SJSA1 (cell line): Measurements from ENCODE around the gene YOD1. TPM values are rescaled to one million over a fixed set of nuclear protein-coding genes. Genes with fewer than 3 reads are reported as not detected.

Source experiments
- DNase-seq, 2 experiments: peaks; one replicate each; pipeline ENCODE4 v3.0.0-alpha.2; 2015 to 2020; ENCODE audit warnings: low spot score in 2 of 2, low read depth in 1 of 2
- H3K27ac ChIP-seq: fragments of 250-450 bp; sonication (Bioruptor Pico); 2 replicates; pipeline ENCODE4 v1.5.1; 2020; ENCODE audit warnings: mild to moderate bottlenecking, moderate library complexity
- H3K27me3 ChIP-seq: fragments of 250-450 bp; sonication (Bioruptor Pico); replicated peaks from 2 replicates; pipeline ENCODE4 v1.5.1; 2020; ENCODE audit warnings: mild to moderate bottlenecking, moderate library complexity
- H3K36me3 ChIP-seq: fragments of 250-450 bp; sonication (Bioruptor Pico); 2 replicates; pipeline ENCODE4 v1.5.1; 2020; ENCODE audit warnings: mild to moderate bottlenecking
- H3K4me1 ChIP-seq: fragments of 250-450 bp; sonication (Bioruptor Pico); replicated peaks from 2 replicates; pipeline ENCODE4 v1.6.1; 2021; ENCODE audit warnings: mild to moderate bottlenecking
- H3K4me3 ChIP-seq: fragments of 250-450 bp; sonication (Bioruptor Pico); 2 replicates; pipeline ENCODE4 v1.5.1; 2020; ENCODE audit warnings: mild to moderate bottlenecking
- H3K9me3 ChIP-seq: fragments of 250-450 bp; sonication (Bioruptor Pico); replicated peaks from 2 replicates; pipeline ENCODE4 v1.5.1; 2020; ENCODE audit warnings: mild to moderate bottlenecking
- total RNA-seq: library from RNA; depleted of rRNA; stranded (reverse); fragments of >200 nt; shearing (Covaris generic); gene quantifications from 2 replicates; pipeline ENCODE4 v1.2.3, GENCODE V29; 2014; rRNA removed

Gene YOD1
- total RNA-seq: 5.6 and 9.9 TPM in 2 replicates

GRCh38 chr1:207051191-207051943 is at the start of gene YOD1:
Gene YOD1, minus strand, starts transcription at chr1:207051208. Its CDS starts 178 bp downstream, at chr1:207051030.
- Histone ChIP-seq H3K4me1 (peaks cover 20% of the 10 kb centered on the region), H3K27me3 (no peaks in the 10 kb centered on the region), H3K36me3 (peaks cover 37% of the 10 kb centered on the region), H3K9me3 (no peaks in the 10 kb centered on the region), H3K4me3 (peak within 1 kb of the TSS; percentile 89), H3K27ac (peak within 1 kb of the TSS; percentile 79)
- DNase-seq: no peak

DNA sequence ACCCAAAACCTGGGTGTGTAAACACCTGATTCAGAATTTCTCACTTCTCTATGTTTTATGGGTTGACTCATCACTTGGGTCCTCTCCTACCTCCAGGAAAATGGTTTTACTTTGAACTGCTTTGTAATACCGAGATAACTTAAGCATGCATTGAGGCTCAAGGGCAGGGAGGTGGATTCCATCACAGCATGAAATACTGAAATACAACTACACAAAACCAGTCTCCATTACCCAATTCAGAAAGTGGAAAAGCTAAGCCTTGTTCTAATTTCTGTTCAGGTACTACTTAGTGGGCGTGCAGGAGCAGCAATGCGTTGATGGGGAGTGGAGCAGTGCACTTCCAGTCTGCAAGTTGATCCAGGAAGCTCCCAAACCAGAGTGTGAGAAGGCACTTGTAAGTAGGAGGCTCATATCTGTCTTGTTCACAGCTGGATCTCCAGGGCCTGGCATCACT is 46.9 kb upstream of the YOD1 start:
- Histone ChIP-seq H3K4me1 (no peaks in the 10 kb centered on the region), H3K27me3 (peaks cover 3% of the 10 kb centered on the region; the same call in 1 of the 2 replicates), H3K36me3 (no peaks in the 10 kb centered on the region), H3K27ac (no peak overlapping the region), H3K4me3 (no peak overlapping the region), H3K9me3 (no peaks in the 10 kb centered on the region)
- DNase-seq: no peak

DNA sequence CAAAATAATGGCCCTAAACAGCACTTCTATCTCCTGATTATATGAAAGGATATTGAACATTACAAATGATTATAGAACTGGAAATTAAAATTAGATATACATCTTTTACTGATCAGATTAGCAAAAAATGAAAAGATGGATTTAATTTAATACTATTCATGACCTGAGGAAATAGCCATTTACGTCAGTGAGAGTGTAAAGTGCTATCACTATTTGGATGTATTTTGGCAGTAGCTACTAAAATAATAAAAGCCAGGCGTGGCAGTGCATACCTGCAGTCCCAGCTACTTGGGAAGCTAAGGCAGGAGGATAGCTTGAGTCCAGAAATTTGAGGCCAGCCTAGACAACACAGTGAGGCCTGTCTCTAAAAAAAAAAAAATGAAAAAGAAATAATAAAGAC is 42.9 kb upstream of the YOD1 start:
- no peak overlapping the region for H3K4me3 ChIP-seq
- no peaks in the 10 kb centered on the region for H3K36me3 ChIP-seq

DNA sequence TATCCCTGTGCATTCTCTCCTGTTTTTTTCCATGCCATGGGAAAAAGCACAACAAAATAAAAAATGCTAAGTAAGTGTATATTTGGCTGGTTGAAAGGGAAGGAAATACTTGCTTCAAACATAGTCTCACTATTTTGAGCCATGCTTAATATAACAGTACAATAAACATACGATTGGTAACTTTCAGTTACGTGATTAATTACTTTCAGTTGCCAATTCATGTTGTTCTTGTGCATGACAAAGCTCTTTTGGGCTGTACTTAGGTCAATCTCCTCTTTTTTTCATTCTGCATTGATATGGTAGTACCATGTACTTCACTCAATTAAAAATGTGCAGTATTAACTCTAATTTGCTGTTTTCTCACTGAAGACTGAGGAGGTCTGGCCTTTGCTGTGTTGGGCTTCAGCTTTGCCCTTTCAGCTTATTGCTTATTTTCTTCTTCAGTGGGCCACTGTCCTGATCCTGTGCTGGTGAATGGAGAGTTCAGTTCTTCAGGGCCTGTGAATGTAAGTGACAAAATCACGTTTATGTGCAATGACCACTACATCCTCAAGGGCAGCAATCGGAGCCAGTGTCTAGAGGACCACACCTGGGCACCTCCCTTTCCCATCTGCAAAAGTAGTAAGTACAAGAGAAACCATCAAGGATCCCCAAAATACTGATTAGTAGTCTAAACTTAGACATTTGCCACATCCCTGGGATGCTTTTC is 40.3 kb upstream of the YOD1 start:
- Histone ChIP-seq H3K4me3 (no peak overlapping the region), H3K27ac (no peak overlapping the region), H3K9me3 (no peaks in the 10 kb centered on the region), H3K27me3 (no peaks in the 10 kb centered on the region), H3K4me1 (peaks cover 27% of the 10 kb centered on the region), H3K36me3 (no peaks in the 10 kb centered on the region)
- no peak for DNase-seq

More for the DNA sequence above, 42.9 kb upstream of the YOD1 start:
- H3K27me3 ChIP-seq: no peaks in the 10 kb centered on the region
- H3K9me3 ChIP-seq: no peaks in the 10 kb centered on the region
- H3K27ac ChIP-seq: no peak overlapping the region
- peaks cover 13% of the 10 kb centered on the region for H3K4me1 ChIP-seq
- DNase-seq: no peak

- Histone ChIP-seq H3K27ac (peak overlapping the region; percentile 54), H3K27me3 (no peaks in the 10 kb centered on the region), H3K4me1 (peaks cover 27% of the 10 kb centered on the region), H3K9me3 (no peaks in the 10 kb centered on the region), H3K4me3 (peak overlapping the region; percentile 24), H3K36me3 (no peaks in the 10 kb centered on the region)
- DNase-seq: peak; percentile 50 to 71
Observed at GRCh38 chr1:207089627-207090355, 38.8 kb upstream of the YOD1 start.

GRCh38 chr1:207088701-207089626 is 38.0 kb upstream of the YOD1 start, which contains the start of gene C4BPB:
Gene C4BPB, plus strand, starts transcription at chr1:207088860. Its CDS starts 672 bp downstream, at chr1:207089532.
- Histone ChIP-seq H3K4me1 (peaks cover 27% of the 10 kb centered on the region), H3K4me3 (peak within 1 kb of the TSS; percentile 24), H3K27me3 (no peaks in the 10 kb centered on the region), H3K9me3 (no peaks in the 10 kb centered on the region), H3K36me3 (no peaks in the 10 kb centered on the region), H3K27ac (peak within 1 kb of the TSS; percentile 54)
- DNase-seq: peak in 1 of 2 experiments; percentile 34

GRCh38 chr1:207088161-207088560 is 37.2 kb upstream of the YOD1 start:
- Histone ChIP-seq H3K27ac (peak overlapping the region; percentile 54), H3K4me3 (no peak overlapping the region), H3K4me1 (peaks cover 27% of the 10 kb centered on the region), H3K9me3 (no peaks in the 10 kb centered on the region), H3K27me3 (no peaks in the 10 kb centered on the region), H3K36me3 (no peaks in the 10 kb centered on the region)
- peak in 1 of 2 experiments; percentile 31 for DNase-seq

DNA sequence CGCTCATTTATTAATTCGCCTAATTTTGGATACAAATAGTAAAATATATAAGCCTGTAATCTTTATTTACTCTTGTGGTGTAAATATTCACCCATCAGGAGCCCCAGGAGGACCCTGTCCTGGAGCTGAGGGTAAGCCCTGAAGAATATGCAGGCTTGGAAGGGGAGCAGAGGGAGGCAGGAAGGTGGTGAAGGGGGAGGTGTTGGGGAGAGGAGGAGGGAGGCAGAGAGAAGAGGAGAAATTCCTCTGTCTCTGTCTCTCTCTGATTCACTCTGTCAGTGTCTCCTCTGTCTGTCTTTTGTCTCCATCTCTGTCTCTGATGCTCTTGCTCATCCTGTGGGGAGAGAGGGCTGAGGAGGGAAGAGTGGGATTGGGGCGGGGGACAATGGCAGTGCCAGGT is 34.9 kb upstream of the YOD1 start:
- Histone ChIP-seq H3K27ac (no peak overlapping the region), H3K4me1 (peaks cover 27% of the 10 kb centered on the region)
- no peak for DNase-seq

GRCh38 chr1:207084701-207085180 is 33.7 kb upstream of the YOD1 start:
- no peak overlapping the region for H3K4me3 ChIP-seq
- peak; percentile 42 to 54 for DNase-seq
- peaks cover 21% of the 10 kb centered on the region for H3K4me1 ChIP-seq
- no peaks in the 10 kb centered on the region for H3K27me3 ChIP-seq
- no peaks in the 10 kb centered on the region for H3K36me3 ChIP-seq
- H3K9me3 ChIP-seq: no peaks in the 10 kb centered on the region
- H3K27ac ChIP-seq: no peak overlapping the region

More for the DNA sequence above, 34.9 kb upstream of the YOD1 start:
- H3K9me3 ChIP-seq: no peaks in the 10 kb centered on the region
- H3K4me3 ChIP-seq: no peak overlapping the region
- H3K27me3 ChIP-seq: no peaks in the 10 kb centered on the region
- no peaks in the 10 kb centered on the region for H3K36me3 ChIP-seq

DNA sequence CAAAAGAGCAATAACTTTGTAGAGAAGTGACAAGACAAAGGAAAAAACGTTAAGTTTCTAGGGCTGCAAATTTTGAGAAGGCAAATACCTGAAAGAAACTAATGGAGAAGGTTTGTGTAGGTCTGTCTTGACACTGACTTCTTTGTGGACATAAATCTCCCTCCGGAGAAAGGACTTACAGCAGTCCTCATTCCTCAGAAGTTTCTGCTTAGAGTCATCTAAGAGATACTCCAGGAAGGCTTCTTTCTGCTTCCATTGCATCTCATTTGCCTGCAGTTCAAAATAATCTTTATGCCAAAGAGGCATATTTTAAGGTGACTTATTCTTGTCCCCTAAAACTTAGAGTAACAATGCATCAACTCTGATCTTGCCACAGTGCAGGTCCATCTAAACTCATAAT is 33.2 kb upstream of the YOD1 start:
- H3K4me3 ChIP-seq: no peak overlapping the region
- no peak for DNase-seq

GRCh38 chr1:207081806-207082205 is 30.8 kb upstream of the YOD1 start:
- Histone ChIP-seq H3K4me3 (no peak overlapping the region), H3K27ac (no peak overlapping the region), H3K36me3 (no peaks in the 10 kb centered on the region), H3K4me1 (no peaks in the 10 kb centered on the region; the same call in 1 of the 2 replicates), H3K9me3 (no peaks in the 10 kb centered on the region), H3K27me3 (no peaks in the 10 kb centered on the region)
- DNase-seq: no peak

More for the DNA sequence above, 33.2 kb upstream of the YOD1 start:
- H3K27ac ChIP-seq: no peak overlapping the region
- H3K9me3 ChIP-seq: no peaks in the 10 kb centered on the region
- H3K27me3 ChIP-seq: no peaks in the 10 kb centered on the region
- H3K36me3 ChIP-seq: no peaks in the 10 kb centered on the region
- H3K4me1 ChIP-seq: peaks cover 17% of the 10 kb centered on the region

- Histone ChIP-seq H3K36me3 (no peaks in the 10 kb centered on the region), H3K9me3 (no peaks in the 10 kb centered on the region), H3K4me1 (no peaks in the 10 kb centered on the region; the same call in 1 of the 2 replicates), H3K4me3 (no peak overlapping the region), H3K27ac (no peak overlapping the region), H3K27me3 (no peaks in the 10 kb centered on the region)
- no peak for DNase-seq
Observed at GRCh38 chr1:207081088-207081487, 30.1 kb upstream of the YOD1 start.
